Endothelial cell of umbilical vein (primary cell): ENCODE results near the gene TNFRSF11A. TPM values are rescaled to one million over a fixed set of nuclear protein-coding genes. Genes with fewer than 3 reads are reported as not detected.

Experiments
- BruUV-seq: library from RNA; stranded (reverse); fragments of 400-500 nt; replicated peaks from 2 replicates; lab custom pipeline; 2021; lab: Mats Ljungman, UMichigan
- CTCF ChIA-PET: fragments of 300-600, 350-600 bp; sonication (Branson Sonifier 250); formaldehyde crosslinking; loops from one replicate; lab custom pipeline; 2021; ENCODE audit warnings: antibody characterized with exemption, inconsistent platforms; lab: Charles Lee
- POLR2A ChIA-PET: fragments of 300-600, 350-600 bp; sonication (Branson Sonifier 250); formaldehyde crosslinking; loops from one replicate; lab custom pipeline; 2021; ENCODE audit warnings: antibody characterized with exemption, inconsistent platforms; lab: Charles Lee
- DNase-seq: peaks from one replicate; pipeline ENCODE4 v3.0.0-alpha.2; 2011; ENCODE audit warnings: low read depth, low spot score
- FAIRE-seq: peaks from 2 replicates; lab custom pipeline; 2011; peaks lifted over from hg19 to GRCh38; lab: Jason Lieb, UNC
- H2AFZ ChIP-seq: 2 replicates; pipeline ENCODE4 v1.6.0; 2012; ENCODE audit warnings: low read depth, low read length, control low read depth, inconsistent platforms
- H3K27ac ChIP-seq: 2 replicates; pipeline ENCODE4 v1.5.1; 2011; ENCODE audit warnings: low read depth, mild to moderate bottlenecking, control low read depth, low read length, moderate library complexity; ENCODE audit not compliant: insufficient read depth
- H3K27me3 ChIP-seq, 2 experiments: 2 replicates each; pipeline versions ENCODE4 v1.6.0 to v1.6.1; 2011; ENCODE audit warnings: low read length in 2 of 2, mixed read lengths in 1 of 2; ENCODE audit not compliant: control insufficient read depth in 2 of 2, insufficient read depth in 2 of 2
- H3K36me3 ChIP-seq, 2 experiments: 2 replicates in 1 of 2; 3 replicates in 1 of 2; pipeline ENCODE4 v1.5.1; 2011; ENCODE audit warnings: low read length in 2 of 2, mild to moderate bottlenecking in 1 of 2, moderate library complexity in 1 of 2; ENCODE audit not compliant: control insufficient read depth in 2 of 2, insufficient read depth in 2 of 2; ENCODE audit errors: extremely low read depth in 1 of 2
- H3K4me1 ChIP-seq: 3 replicates; pipeline ENCODE4 v1.5.1; 2011; ENCODE audit warnings: mild to moderate bottlenecking, low read length; ENCODE audit not compliant: control insufficient read depth, insufficient read depth; ENCODE audit errors: extremely low read depth
- H3K4me2 ChIP-seq: 2 replicates; pipeline ENCODE4 v1.6.1; 2011; ENCODE audit warnings: low read length, control low read depth, mixed read lengths; ENCODE audit not compliant: insufficient read depth
- H3K4me3 ChIP-seq, 3 experiments: fragments of 200-600 bp in 1 of 3; sonication (generic), shearing (Covaris generic) in 1 of 3; replicated peaks in 1 of 3; 2 replicates each; pipeline ENCODE4 v1.5.1; 2011 to 2016; ENCODE audit warnings: control low read depth in 3 of 3, low read length in 3 of 3, mild to moderate bottlenecking in 2 of 3, inconsistent platforms in 1 of 3, low read depth in 1 of 3, moderate library complexity in 1 of 3; ENCODE audit not compliant: insufficient read depth in 1 of 3
- H3K79me2 ChIP-seq: 2 replicates; pipeline ENCODE4 v1.6.0; 2012; ENCODE audit warnings: low read length, inconsistent platforms; ENCODE audit not compliant: control insufficient read depth, insufficient read depth
- H3K9ac ChIP-seq: replicated peaks from 2 replicates; pipeline ENCODE3; 2011; ENCODE audit warnings: low read length, control low read depth; ENCODE audit not compliant: insufficient read depth; ENCODE audit errors: extremely low read depth
- H3K9me1 ChIP-seq: replicated peaks from 3 replicates; pipeline ENCODE4 v1.6.0; 2011; ENCODE audit warnings: mild to moderate bottlenecking, low read length; ENCODE audit not compliant: control insufficient read depth, insufficient read depth; ENCODE audit errors: extremely low read depth
- H3K9me3 ChIP-seq: replicated peaks from 2 replicates; pipeline ENCODE4 v1.5.1; 2012; ENCODE audit warnings: low read length, inconsistent platforms; ENCODE audit not compliant: control insufficient read depth, insufficient read depth
- H4K20me1 ChIP-seq: replicated peaks from 2 replicates; pipeline ENCODE3; 2011; ENCODE audit warnings: mild to moderate bottlenecking, low read length; ENCODE audit not compliant: control insufficient read depth, insufficient read depth; ENCODE audit errors: extremely low read depth
- EZH2 ChIP-seq: IDR thresholded peaks from 2 replicates; pipeline ENCODE4 v1.6.1; 2012; ENCODE audit warnings: borderline replicate concordance, low read depth, mild to moderate bottlenecking, moderate library complexity, low read length, inconsistent platforms; ENCODE audit not compliant: severe bottlenecking
- FOS ChIP-seq: IDR thresholded peaks from 2 replicates; pipeline ENCODE4 v1.6.1; 2011; ENCODE audit warnings: mild to moderate bottlenecking, low read length, moderate library complexity, borderline replicate concordance; ENCODE audit not compliant: insufficient read depth
- GATA2 ChIP-seq: IDR thresholded peaks from 2 replicates; pipeline ENCODE4 v1.7.0; 2011; ENCODE audit warnings: low read depth, mild to moderate bottlenecking, moderate library complexity, mixed read lengths, low read length; ENCODE audit not compliant: insufficient read length, insufficient read depth
- JUN ChIP-seq: IDR thresholded peaks from 2 replicates; pipeline ENCODE4 v1.6.1; 2011; ENCODE audit warnings: borderline replicate concordance, low read depth; ENCODE audit not compliant: insufficient read length, insufficient read depth
- MAX ChIP-seq: IDR thresholded peaks from 2 replicates; pipeline ENCODE4 v1.6.1; 2011; ENCODE audit not compliant: insufficient read depth, insufficient read length
- MYC ChIP-seq: IDR thresholded peaks from one replicate; pipeline ENCODE4 v1.6.1; 2011; ENCODE audit warnings: mild to moderate bottlenecking, low read depth, low read length
- POLR2A ChIP-seq: IDR thresholded peaks from 2 replicates; pipeline ENCODE4 v1.6.1; 2012; ENCODE audit warnings: low read depth, mild to moderate bottlenecking, control low read depth, low read length
- POLR2AphosphoS5 ChIP-seq: IDR thresholded peaks from 2 replicates; pipeline ENCODE4 v1.6.1; 2012; ENCODE audit warnings: low read depth, mild to moderate bottlenecking, control low read depth, low read length, moderate library complexity; ENCODE audit not compliant: insufficient read depth
- dilution Hi-C: fragments of 300-500 bp; cut with MboI; formaldehyde crosslinking; loops from one replicate; pipeline ENCODE4 v1.15.0; 2019; ENCODE audit warnings: low sequenced_read_pairs; ENCODE audit not compliant: extremely low pct_ligation_motif_present
- intact Hi-C: fragments of 100-400 bp; cut with micrococcal nuclease; formaldehyde crosslinking; loops from one replicate; pipeline ENCODE4 v1.10.0; 2022
- polyA plus RNA-seq, 4 experiments: library from polyadenylated mRNA; depleted of rRNA in 3 of 4; stranded (reverse) in 3 of 4; unstranded in 1 of 4; fragments of >200 nt; gene quantifications; 2 replicates each; pipeline versions ENCODE4 v1.2.1 to v1.2.3, GENCODE V29; 2011 to 2012; ENCODE audit warnings: missing spikeins in 1 of 4
- total RNA-seq: library from RNA; stranded (reverse); gene quantifications from 2 replicates; pipeline ENCODE4 v1.2.3, GENCODE V29; 2021
- TF ChIP-seq, protein P1 (sequence below), 2 donors: IDR thresholded peaks; 1 replicate in 1 of 2; 2 replicates in 1 of 2; pipeline ENCODE4 v1.5.1; 2011; ENCODE audit warnings: low read length in 2 of 2, mild to moderate bottlenecking in 2 of 2, moderate library complexity in 2 of 2, control low read depth in 1 of 2, inconsistent platforms in 1 of 2, low read depth in 1 of 2; ENCODE audit not compliant: insufficient read depth in 1 of 2; ENCODE audit errors: extremely low read depth in 1 of 2

The TNFRSF11A gene
- total and polyA plus RNA-seq, 2 donors (not counting 3 experiments of a cell fraction or from before 2014, with no cell fraction given): 10.4 to 11.1 TPM

GRCh38 chr18:62372156-62372555 lies 47.0 kb downstream of the TNFRSF11A start:
- ChIA-PET POLR2A (no interaction called here), CTCF (no interaction called here)
- FAIRE-seq (no peak), DNase-seq (no peak)
- Histone ChIP-seq H3K9me1 (no peaks in the 10 kb centered on the region), H3K79me2 (no peaks in the 10 kb centered on the region), H3K4me1 (no peaks in the 10 kb centered on the region), H3K27ac (no peak overlapping the region), H2AFZ (no peak overlapping the region), H3K4me2 (no peak overlapping the region), H3K36me3 (peaks cover 0 to 14% of the 10 kb centered on the region in 2 experiments), H4K20me1 (no peaks in the 10 kb centered on the region), H3K9ac (no peak overlapping the region), H3K27me3 (no peaks in the 10 kb centered on the region), H3K9me3 (no peaks in the 10 kb centered on the region), H3K4me3 (no peak overlapping the region)
- intact Hi-C loops: no loop called here
- dilution Hi-C loops: no loop called here
- TF ChIP-seq GATA2 (no peak), FOS (no peak), MAX (no peak), JUN (no peak), EZH2 (no peak), POLR2AphosphoS5 (no peak), MYC (no peak), POLR2A (no peak)
- TF ChIP-seq, protein P1, sequence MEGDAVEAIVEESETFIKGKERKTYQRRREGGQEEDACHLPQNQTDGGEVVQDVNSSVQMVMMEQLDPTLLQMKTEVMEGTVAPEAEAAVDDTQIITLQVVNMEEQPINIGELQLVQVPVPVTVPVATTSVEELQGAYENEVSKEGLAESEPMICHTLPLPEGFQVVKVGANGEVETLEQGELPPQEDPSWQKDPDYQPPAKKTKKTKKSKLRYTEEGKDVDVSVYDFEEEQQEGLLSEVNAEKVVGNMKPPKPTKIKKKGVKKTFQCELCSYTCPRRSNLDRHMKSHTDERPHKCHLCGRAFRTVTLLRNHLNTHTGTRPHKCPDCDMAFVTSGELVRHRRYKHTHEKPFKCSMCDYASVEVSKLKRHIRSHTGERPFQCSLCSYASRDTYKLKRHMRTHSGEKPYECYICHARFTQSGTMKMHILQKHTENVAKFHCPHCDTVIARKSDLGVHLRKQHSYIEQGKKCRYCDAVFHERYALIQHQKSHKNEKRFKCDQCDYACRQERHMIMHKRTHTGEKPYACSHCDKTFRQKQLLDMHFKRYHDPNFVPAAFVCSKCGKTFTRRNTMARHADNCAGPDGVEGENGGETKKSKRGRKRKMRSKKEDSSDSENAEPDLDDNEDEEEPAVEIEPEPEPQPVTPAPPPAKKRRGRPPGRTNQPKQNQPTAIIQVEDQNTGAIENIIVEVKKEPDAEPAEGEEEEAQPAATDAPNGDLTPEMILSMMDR (IDR thresholded peaks at IDR 0.05; ENCODE audit: extremely low read depth in 1 of 2, insufficient read depth in 1 of 2, low read depth in 1 of 2, low read length in 2 of 2): no peak
- BruUV-seq: no TSS peak
